Pancreas (tissue), 10 donors: Measurements from ENCODE around the gene SUSD4. TPM values are rescaled to one million over a fixed set of nuclear protein-coding genes. Genes with fewer than 3 reads are reported as not detected.

Source experiments
- ATAC-seq, 4 donors: fragments of 200-7000 bp; cut with Tn5 transposase; one replicate each; pipeline versions ENCODE4 v1.8.0 to v1.9.1; 2020; ENCODE audit warnings: mild to moderate bottlenecking in 4 of 4, moderate library complexity in 4 of 4
- DNase-seq, 6 donors: peaks; one replicate each; pipeline ENCODE4 v3.0.0-alpha.2; 2020
- FAIRE-seq: peaks from 2 replicates; lab custom pipeline; 2012; peaks lifted over from hg19 to GRCh38; lab: Jason Lieb, UNC
- H3K27ac ChIP-seq, 4 donors: fragments of 200-600 bp; sonication (generic); 1 replicate in 3 of 4; 2 replicates in 1 of 4; pipeline versions ENCODE4 v1.5.0 to v1.8.0; 2020
- H3K27me3 ChIP-seq, 4 donors: fragments of 200-600 bp; one replicate each; pipeline ENCODE4 v1.8.0; 2021
- H3K36me3 ChIP-seq, 3 donors: fragments of 200-600 bp; sonication (generic) in 1 of 3; one replicate each; pipeline versions ENCODE4 v1.5.0 to v1.8.0; 2020 to 2021
- H3K4me1 ChIP-seq, 3 donors: fragments of 200-600 bp; one replicate each; pipeline ENCODE4 v1.8.0; 2021
- H3K4me3 ChIP-seq, 4 donors: fragments of 200-600 bp; sonication (generic) in 2 of 4; one replicate each; pipeline versions ENCODE4 v1.5.0 to v1.8.0; 2020 to 2021
- H3K9me3 ChIP-seq, 4 donors: fragments of 200-600 bp; one replicate each; pipeline ENCODE4 v1.8.0; 2021
- WGBS, 2 donors: extraction: QIAGEN DNeasy Blood & Tissue Kit; methylation state at CpG; one replicate each; pipeline ENCODE4 v1.1.7; 2013; 5-methylcytosine and 5-hydroxymethylcytosine counted together
- intact Hi-C, 3 donors: fragments of 100-400 bp; cut with DNase I; formaldehyde crosslinking; loops; one replicate each; pipeline versions ENCODE4 v1.11.1 to v1.14.2; 2022
- polyA plus RNA-seq, 2 donors: library from polyadenylated mRNA; stranded (reverse); fragments of 200-250 nt; gene quantifications; one replicate each; pipeline ENCODE4 v1.2.3, GENCODE V29; 2013
- total RNA-seq, 6 donors: library from RNA; stranded (reverse); fragmentation: NEBNext Ultra II Directional in 4 of 6; extraction: Animal tissue kit (Norgen Biotek cat#: 25700) in 4 of 6; gene quantifications; one replicate each; pipeline versions ENCODE4 v1.2.1 to v1.2.4, GENCODE V29; 2021 to 2023
- TF ChIP-seq, protein P1 (sequence below), 4 donors: fragments of 200-600 bp; sonication (generic) in 3 of 4; IDR thresholded peaks; one replicate each; pipeline versions ENCODE4 v1.5.0 to v1.8.0; 2021; ENCODE audit warnings: antibody characterized with exemption in 4 of 4
- donor health status: healthy with polysubstance abuse.
- donor health status: DM: no; HTN: no; CAD: no; lungs with moderate emphysema.
- donor health status: DM: no; HTN: no; CAD: no.
- donor health status: control.
- donor health status: control.
- donor health status: Bipolar disorder and iron deficiency.
- donor health status: DM: yes; HTN: yes; CAD: no.
- donor health status: DM: no; HTN: no; CAD: no.
- donor health status: DM: no; HTN: no; CAD: no.
- donor health status: DM: yes; HTN: yes; CAD: no.

The SUSD4 gene
- total and polyA plus RNA-seq, 8 donors: 4.1 to 34.6 (median 8.8) TPM

DNA sequence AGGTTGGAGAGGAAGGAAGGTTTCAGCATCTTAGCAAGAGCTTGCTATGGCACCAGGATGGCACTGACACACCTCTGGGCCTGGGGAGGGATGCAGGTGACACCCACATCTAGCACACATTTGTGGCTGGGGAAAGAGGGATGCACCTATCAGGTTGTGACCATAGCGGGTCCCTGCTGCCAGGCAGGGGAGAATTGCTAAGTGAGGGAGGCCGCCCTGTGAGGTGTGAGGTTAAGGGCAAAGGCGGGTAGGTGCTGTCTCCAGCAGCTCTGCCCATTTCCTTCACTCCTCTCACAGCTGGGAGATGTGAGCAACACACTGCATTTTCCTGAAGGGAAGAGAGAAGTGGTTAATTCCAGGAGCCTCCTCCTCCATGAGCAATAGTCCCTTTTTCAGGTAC is 137.7 kb downstream of the SUSD4 start:
- ATAC-seq: no peak
- Histone ChIP-seq H3K4me1 (no peaks in the 10 kb centered on the region), H3K36me3 (no peaks in the 10 kb centered on the region), H3K27ac (no peak overlapping the region), H3K9me3 (no peaks in the 10 kb centered on the region), H3K4me3 (no peak overlapping the region), H3K27me3 (no peaks in the 10 kb centered on the region)
- 91 to 95% methylated on average over 3 of the region's 3 CpGs for WGBS, 2 donors
- no peak for FAIRE-seq
- intact Hi-C loops: no loop called here
- no peak for DNase-seq
- TF ChIP-seq, protein P1, sequence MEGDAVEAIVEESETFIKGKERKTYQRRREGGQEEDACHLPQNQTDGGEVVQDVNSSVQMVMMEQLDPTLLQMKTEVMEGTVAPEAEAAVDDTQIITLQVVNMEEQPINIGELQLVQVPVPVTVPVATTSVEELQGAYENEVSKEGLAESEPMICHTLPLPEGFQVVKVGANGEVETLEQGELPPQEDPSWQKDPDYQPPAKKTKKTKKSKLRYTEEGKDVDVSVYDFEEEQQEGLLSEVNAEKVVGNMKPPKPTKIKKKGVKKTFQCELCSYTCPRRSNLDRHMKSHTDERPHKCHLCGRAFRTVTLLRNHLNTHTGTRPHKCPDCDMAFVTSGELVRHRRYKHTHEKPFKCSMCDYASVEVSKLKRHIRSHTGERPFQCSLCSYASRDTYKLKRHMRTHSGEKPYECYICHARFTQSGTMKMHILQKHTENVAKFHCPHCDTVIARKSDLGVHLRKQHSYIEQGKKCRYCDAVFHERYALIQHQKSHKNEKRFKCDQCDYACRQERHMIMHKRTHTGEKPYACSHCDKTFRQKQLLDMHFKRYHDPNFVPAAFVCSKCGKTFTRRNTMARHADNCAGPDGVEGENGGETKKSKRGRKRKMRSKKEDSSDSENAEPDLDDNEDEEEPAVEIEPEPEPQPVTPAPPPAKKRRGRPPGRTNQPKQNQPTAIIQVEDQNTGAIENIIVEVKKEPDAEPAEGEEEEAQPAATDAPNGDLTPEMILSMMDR (IDR thresholded peaks at IDR 0.05): no peak

DNA sequence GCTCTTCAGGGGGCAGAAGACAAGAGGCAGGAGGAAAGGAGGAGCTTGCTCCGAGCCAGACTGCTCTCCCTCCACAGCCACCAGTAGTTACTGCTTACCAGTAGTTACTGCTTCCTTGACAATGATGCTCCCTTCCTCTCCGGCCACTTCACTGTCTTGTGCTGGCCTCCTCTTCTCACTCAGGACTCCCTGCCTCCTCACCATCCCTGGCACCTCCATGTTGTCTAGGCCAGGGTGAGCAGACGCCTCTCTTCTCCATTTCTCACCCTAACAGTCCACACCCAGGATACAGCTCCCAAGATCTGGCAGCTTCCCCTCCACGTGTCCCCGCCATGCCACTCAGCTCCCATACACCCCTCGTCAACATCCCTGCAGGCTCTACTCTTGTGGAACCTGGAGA is 138.5 kb downstream of the SUSD4 start:
- WGBS, 2 donors: 80 to 93% methylated on average over 6 of the region's 6 CpGs
- Histone ChIP-seq H3K27me3 (no peaks in the 10 kb centered on the region), H3K4me1 (no peaks in the 10 kb centered on the region)

DNA sequence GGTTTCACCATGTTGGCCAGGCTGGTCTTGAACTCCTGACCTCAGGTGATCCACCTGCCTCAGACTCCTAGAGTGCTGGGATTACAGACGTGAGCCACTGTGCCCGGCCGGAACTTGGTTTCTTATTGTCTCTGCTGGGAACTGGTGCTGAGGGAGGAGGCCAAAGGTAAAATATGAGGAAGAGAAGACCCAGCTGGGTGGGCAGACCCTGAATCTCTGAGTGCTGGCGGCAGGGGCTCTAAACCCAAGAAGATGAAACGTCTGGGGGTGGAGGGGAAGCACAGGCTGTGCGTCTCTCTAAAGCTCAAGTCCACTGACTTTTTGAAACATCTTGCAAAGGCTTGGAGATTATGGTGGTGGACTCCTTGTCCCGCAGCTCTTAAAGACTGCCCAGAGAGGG is 138.9 kb downstream of the SUSD4 start:
- ATAC-seq (no peak), DNase-seq (no peak), FAIRE-seq (no peak)
- no peaks in the 10 kb centered on the region for H3K4me1 ChIP-seq
- H3K4me3 ChIP-seq: no peak overlapping the region
- no peak overlapping the region for H3K27ac ChIP-seq
- 86 to 96% methylated on average over 7 of the region's 7 CpGs for WGBS, 2 donors
- intact Hi-C loops: no loop called here
- TF ChIP-seq, protein P1 (IDR thresholded peaks at IDR 0.05): no peak
- H3K27me3 ChIP-seq: no peaks in the 10 kb centered on the region
- H3K9me3 ChIP-seq: no peaks in the 10 kb centered on the region
- no peaks in the 10 kb centered on the region for H3K36me3 ChIP-seq

More for the DNA sequence above, 138.5 kb downstream of the SUSD4 start:
- intact Hi-C loops: no loop called here
- H3K36me3 ChIP-seq: no peaks in the 10 kb centered on the region
- no peaks in the 10 kb centered on the region for H3K9me3 ChIP-seq
- TF ChIP-seq, protein P1 (IDR thresholded peaks at IDR 0.05): no peak
- no peak overlapping the region for H3K4me3 ChIP-seq
- no peak overlapping the region for H3K27ac ChIP-seq
- no peak for FAIRE-seq
- ATAC-seq: no peak
- DNase-seq: no peak

DNA sequence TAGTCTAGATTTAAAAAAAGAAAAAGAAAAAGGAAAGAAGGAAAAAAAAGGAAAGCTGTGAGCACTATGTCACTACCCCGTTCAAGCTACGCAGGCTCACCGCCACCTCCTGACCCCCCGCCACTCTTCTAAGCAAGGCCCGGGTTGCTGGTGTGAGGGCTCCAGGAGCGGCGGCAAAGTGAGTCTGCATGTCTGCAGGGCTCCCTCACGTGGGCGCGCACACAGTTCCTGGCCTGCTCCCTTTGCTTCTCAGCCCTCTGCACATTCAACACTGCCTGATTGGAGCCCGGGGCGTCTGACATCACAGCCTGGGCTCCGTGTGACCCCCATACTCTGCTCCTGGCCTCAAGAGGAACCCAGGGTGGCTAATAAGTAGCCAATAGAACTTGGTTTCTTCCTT is 139.5 kb downstream of the SUSD4 start:
- ATAC-seq (no peak), FAIRE-seq (no peak), DNase-seq (no peak)
- Histone ChIP-seq H3K4me3 (no peak overlapping the region), H3K9me3 (no peaks in the 10 kb centered on the region), H3K4me1 (no peaks in the 10 kb centered on the region), H3K27me3 (no peaks in the 10 kb centered on the region), H3K36me3 (no peaks in the 10 kb centered on the region), H3K27ac (no peak overlapping the region)
- WGBS, 2 donors: 90 to 93% methylated on average over 13 of the region's 13 CpGs
- intact Hi-C loops: no loop called here
- TF ChIP-seq, protein P1 (IDR thresholded peaks at IDR 0.05): no peak

DNA sequence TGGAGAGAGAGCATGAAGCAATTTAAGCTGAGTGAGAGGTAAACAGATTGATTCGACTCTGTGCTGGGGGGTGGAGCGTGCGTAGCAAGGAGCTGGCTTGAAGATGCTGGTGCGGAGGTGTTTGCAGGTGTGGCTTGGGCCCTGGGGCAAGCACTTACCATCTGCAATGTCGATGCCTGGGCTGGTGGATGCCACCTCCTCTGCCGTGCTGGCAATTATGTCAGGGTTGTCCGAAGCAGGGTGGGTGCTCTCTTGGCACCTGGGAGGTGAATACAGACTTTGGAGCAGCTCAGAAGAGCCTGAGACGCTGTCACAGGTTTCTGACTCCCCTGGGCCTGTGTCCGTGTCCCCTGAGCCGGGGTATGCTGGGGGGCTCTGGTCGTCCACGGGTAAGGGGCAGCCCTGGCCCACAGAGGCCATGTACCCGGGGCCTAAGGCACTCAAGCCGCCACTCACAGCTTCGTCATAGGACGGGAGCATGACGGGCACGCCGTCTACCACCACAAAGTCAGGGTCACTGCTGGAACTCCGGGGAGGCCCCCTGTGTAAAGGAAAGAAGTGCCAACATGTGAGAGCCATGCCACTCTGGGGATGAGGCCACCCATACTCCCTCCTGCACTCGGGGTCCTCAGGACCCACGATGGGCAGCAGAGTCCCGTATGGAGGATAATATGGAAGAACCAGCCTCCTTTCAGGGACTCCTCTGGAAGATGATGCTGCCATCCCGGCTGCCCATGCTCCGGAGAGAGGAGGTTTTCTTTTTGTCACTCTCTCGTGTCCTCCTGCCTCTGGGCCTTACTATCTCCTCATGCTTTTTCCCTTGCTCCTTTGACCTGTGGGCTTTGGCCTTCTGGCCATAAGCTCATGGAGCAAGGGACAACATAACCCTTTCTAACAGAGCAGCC is 140.6 kb downstream of the SUSD4 start:
- TF ChIP-seq, protein P1 (IDR thresholded peaks at IDR 0.05): no peak
- intact Hi-C loops: no loop called here

More for the DNA sequence above, 140.6 kb downstream of the SUSD4 start:
- peak in 1 of 6 donors; percentile 62 for DNase-seq
- 88 to 92% methylated on average over 26 of the region's 26 CpGs for WGBS, 2 donors
- Histone ChIP-seq H3K27me3 (no peaks in the 10 kb centered on the region), H3K4me3 (no peak overlapping the region), H3K27ac (no peak overlapping the region), H3K4me1 (no peaks in the 10 kb centered on the region), H3K36me3 (no peaks in the 10 kb centered on the region), H3K9me3 (no peaks in the 10 kb centered on the region)
- no peak for FAIRE-seq
- no peak for ATAC-seq
